ENCODE results near the gene AGAP2.
"Not testable (repeated sequence)": the region's sequence is repeated elsewhere in the genome, so short reads cannot be mapped to it uniquely, and the experiment has no call there.

The AGAP2 gene

GRCh38 chr12:57738661-57739237, at the start of gene AGAP2:
TSS of gene AGAP2 (minus strand) at chr12:57738742. CDS start at chr12:57738246, 496 bp downstream.
- no peak for DNase-seq (ENCODE audit: low read depth in 2 of 2)

DNA sequence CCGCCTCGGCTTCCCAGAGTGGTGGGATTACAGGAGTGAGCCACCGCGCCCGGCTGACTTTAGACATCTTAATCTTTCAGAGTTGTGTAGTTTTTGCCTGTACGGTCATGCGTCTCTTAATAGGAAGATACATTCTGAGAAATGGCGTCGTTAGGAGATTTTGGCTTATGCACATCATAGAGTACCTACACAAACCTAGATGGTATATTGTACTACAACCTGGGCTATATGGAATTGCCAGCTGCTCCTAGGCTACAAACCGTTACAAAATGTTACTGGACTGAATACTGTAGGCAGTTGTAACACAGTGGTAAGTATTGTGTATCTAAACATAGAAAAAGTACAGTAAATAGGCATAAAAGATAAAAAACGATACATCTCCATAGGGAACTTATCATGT, 45.3 kb upstream of the AGAP2 start:
- DNase-seq (ENCODE audit: low read depth in 2 of 2) = no peak

GRCh38 chr12:57783466-57783801, 44.9 kb upstream of the AGAP2 start:
- no peak for DNase-seq (ENCODE audit: low read depth in 2 of 2)

DNA sequence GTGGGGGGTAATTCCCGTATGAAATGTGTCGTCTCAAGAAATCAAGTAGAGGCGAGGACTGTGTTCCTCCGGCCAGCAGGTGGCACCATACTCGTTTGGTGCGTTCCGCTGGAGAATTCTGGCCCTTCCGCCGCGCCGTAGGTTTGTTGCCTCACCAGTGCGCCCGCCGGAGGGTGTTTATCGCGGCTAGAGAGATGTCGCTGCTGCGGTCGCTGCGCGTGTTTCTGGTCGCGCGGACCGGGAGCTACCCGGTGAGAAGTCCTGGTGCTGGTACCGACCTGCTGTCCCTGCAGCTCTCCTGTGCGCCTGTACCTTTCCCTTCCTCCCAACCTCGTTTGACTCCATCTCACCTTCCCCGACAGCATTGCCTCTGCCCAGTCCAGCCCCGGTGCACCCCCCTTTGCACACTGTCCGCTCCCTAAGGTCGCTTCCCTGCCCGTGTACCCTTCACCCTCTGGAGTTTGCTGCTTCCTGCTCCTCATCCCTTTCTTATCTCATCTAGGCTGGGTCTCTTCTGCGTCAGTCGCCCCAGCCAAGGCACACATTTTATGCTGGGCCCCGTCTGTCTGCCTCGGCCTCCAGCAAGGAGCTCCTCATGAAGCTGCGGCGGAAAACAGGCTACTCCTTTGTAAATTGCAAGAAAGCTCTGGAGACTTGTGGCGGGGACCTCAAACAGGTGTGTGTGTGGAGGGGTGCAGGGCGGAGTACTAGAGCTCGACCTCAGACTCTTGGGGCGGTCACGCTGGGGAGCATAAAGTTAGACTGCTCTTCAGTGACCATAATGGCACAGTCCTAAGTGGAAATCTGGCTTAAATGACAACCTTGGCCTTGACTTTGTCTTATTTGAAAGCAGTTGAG, 44.3 kb upstream of the AGAP2 start, which contains the start of gene TSFM:
Gene TSFM (plus strand): TSS at position 180 of the 858 bp plus-strand sequence. CDS start 15 bp downstream, at position 195.
- peak; percentile 88 to 91 for DNase-seq (ENCODE audit: low read depth in 2 of 2)

GRCh38 chr12:57782243-57782607, 43.7 kb upstream of the AGAP2 start:
- no peak for DNase-seq (ENCODE audit: low read depth in 2 of 2)

DNA sequence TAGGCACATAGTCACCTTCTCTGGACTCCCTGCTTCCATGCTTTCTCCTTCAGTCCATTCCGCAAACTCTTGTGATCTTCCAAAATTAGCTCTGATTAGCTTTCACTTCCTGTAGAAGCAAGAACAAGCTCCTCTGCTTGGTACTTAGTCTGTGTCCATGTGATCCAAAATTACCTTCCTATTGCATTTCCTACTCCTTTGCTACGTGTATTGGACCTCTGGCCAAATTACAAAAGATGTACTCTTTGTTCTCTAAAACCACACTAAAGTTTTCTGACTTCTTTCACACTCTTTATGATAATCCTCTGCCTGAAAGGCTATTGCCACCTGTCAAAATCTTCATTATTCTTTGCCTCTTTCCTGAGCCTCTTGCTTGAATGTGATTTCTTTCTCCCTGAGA, 43.3 kb upstream of the AGAP2 start:
- DNase-seq (ENCODE audit: low read depth in 2 of 2) = no peak

DNA sequence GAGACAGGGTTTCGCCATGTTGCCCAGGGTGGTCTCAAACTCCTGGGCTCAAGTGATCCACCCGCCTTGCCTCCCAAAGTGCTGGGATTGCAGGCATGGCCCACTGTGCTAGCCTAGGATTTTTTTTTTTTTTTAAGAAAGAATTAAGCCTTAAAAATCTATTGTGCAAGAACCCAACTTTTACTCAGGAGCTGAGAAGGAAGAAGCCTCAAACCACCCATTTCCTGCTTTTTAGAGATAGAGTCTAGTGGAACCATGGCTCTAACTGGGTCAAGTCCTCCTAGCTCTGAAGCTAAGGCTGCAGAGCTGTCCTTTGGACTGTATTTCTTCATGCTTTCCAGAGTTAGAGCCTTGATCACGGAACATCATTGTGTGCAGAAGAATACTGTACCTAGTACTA, 42.7 kb upstream of the AGAP2 start:
- no peak for DNase-seq (ENCODE audit: low read depth in 2 of 2)

- DNase-seq (ENCODE audit: low read depth in 2 of 2) = no peak
Observed at GRCh38 chr12:57780284-57780897, 41.8 kb upstream of the AGAP2 start.

DNA sequence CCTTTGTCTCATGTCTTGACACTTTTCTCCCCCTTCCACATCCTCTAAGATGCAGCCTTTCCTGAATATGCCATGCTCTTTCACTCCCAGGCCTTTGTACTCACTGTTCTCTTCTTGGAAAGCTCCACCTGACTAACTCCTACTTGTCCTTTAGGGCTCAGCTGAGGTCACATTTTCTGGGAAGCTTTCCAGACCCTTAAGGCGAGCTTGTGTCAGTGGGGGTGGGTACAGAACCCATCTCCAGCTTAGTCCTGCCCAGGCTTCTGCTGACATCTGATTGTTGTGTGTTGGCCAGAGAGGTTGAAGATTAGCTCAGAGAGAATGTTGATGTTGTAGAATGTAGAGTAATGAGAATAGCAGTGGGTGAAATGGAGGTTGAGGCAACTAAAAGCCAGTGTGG, 41.2 kb upstream of the AGAP2 start:
- DNase-seq (ENCODE audit: low read depth in 2 of 2) = no peak

DNA sequence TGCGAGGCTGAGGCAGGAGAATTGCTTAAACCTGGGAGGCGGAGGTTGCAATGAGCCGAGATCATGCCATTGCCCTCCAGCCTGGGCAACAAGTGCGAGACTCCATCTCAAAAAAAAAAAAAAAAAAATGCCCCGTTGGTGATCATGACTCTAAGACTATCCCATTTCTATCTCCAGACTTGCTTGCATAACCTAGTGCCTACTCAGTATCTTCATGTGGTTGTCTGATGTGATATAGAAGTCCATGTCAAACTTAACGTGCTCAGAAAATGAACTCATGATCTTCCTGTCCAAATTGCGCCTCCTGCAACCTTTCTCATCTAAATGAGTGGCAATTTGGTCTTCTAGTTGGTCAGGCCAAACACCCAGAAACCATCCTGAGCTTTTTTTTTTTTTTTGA, 39.4 kb upstream of the AGAP2 start:
- no peak for DNase-seq (ENCODE audit: low read depth in 2 of 2)

DNA sequence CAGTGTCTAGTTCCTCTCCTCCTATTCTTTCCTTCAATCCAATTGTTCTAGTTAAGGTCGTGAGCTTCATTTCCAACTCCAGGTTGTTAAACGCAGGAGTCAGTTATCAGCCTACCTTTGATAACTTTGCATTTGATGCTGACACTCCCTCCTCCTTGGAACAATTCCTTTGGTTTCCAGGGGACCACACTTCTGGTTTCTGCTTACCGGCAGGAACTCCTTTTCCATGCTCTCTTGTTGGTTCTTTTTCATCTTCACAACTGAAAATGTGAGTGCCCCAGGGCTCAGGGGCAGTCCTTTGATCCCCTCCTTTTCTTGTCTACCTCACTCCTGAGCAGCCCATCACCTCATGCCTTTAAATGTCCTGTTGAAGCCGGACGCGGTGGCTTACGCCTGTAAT, 38.8 kb upstream of the AGAP2 start:
- no peak for DNase-seq (ENCODE audit: low read depth in 2 of 2)

DNA sequence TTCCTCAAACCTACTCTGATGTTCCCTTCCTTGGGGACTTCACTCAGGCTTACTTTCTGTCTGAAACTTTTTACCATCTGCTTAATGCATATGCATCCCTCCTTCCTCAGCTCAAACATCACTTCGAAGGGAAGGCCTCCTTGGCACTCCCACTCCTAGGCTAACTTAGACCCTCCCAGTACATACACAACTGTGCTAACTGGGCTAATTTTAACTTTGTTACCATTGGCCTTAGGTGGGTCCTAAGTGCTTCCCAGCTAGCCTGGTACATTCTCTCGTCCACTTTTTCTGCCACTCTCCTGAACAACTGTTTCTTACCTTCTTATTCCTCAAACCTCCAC, 37.7 kb upstream of the AGAP2 start:
- no peak for DNase-seq (ENCODE audit: low read depth in 2 of 2)

DNA sequence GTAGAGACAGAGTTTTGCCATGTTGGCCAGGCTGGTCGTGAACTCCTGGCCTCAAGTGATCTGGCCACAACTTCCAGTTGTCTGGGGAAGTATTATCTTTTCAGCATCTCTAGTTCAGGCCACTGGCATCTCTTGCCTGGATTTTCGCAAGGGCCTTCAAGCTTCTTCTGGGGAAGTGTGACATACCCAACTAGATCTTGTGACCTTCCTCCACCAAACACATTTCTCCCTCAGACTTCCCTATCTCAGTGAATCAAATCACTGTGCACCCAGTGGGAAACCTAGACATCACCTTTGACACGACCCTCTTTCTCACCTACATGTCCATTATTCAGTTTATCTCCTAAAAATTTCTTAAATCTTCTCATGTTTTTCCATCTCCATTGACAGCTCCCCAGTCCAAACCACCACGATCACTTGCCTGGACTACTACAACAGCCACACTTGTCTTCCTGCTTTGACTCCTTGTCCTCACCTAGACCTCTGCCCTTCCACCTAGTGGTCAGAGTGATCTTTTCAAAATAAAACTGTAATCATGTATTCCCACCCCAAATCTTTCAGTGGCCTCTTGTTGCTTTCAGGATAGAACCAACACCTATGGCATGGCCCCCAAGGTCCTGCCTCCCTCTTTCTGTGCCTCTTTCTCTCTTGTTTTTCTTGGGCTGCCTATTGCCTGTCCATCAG, 37.2 kb upstream of the AGAP2 start:
- DNase-seq (ENCODE audit: low read depth in 2 of 2) = no peak

DNA sequence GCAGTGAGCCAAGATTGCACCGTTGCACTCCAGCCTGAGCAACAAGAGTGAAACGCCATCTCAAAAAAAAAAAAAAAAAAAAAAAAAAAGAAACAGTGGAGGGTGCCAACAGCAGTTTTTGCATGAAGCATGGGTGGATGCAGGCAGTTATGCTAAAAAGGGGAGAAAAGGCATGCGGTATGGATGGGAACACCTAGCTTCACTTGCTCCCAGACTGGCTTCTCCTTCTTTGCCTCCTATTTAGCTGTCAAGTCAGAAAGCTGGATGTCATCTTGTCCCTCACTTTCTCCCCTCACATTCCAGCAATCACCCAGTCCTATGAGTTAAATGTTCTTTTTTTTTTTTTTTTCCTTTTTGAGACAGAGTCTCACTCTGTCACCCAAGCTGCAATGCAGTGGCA, 36.5 kb upstream of the AGAP2 start:
- DNase-seq (ENCODE audit: low read depth in 2 of 2) = no peak

GRCh38 chr12:57774634-57775033, 36.1 kb upstream of the AGAP2 start:
- DNase-seq (ENCODE audit: low read depth in 2 of 2) = not testable (repeated sequence)

DNA sequence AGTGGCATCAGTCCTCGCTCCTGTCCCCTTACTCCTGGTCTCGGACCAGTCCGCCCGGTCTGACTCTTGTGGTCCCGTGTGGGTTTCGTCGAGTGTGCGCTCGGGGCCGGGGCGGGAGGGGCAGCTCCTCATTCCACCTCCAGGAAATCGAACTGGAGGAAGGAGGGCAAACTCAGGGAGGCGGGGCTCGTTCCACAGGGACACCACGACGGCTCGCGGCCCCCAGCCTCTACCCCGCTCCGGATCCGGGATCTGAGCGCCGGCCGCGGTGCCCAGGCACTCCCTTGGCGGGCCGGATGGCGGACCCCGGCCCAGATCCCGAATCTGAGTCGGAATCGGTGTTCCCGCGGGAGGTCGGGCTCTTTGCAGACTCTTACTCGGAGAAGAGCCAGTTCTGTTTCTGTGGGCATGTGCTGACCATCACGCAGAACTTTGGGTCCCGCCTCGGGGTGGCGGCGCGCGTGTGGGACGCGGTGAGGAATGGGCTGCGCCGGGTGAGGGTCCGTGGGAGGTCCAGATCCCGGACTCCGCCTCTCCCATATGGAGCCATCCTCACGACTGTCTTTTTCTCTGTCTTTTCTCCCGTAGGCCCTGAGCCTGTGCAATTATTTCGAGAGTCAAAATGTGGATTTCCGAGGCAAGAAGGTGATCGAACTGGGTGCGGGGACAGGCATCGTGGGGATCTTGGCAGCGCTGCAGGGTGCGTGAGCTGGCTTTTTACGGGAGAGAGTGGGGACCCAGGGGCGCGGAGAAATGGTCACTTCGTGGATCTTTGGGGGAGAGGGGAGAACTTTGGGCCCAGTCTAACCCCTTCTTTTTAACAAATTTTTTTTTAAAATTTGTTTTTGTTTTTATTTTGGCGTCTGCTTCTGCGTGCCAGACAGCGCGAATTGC, 34.1 kb upstream of the AGAP2 start, which contains the start of gene EEF1AKMT3:
Gene EEF1AKMT3 (plus strand): TSS at position 186 of the 894 bp plus-strand sequence. CDS start 111 bp downstream, at position 297.
- no peak for DNase-seq (ENCODE audit: low read depth in 2 of 2)

DNA sequence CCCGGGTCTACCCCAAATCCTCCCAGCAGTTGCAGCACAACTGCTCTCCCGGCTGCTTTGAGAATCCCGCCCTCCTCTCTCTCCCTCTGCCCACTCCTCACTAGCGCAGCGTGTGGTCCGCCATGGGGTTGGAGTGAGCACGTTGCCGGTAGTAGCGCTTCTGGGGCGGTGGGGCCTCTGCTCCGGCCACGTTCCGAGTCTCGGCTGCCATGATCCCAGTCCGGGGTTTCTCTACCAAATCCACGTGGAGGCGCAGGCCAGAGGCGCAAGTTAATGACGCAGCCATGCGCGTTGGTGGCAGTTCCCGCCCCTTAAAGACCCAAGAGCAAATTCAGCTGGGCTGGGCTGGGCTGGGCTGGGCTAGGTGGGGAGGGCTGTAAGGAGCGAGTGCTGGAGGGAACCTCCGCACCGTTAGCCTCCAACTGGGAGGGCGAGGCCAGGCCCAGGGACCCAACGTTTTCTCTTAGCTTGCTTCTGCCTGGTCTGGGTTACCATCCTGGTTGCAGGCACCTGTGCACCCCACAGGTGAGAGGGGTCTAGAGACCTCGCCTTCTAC, 33.4 kb upstream of the AGAP2 start, which contains the start of gene METTL1:
Gene METTL1 (minus strand): TSS at position 233 of the 556 bp plus-strand sequence. CDS start 22 bp downstream, at position 211.
- peak; percentile 88 to 89 for DNase-seq (ENCODE audit: low read depth in 2 of 2)

DNA sequence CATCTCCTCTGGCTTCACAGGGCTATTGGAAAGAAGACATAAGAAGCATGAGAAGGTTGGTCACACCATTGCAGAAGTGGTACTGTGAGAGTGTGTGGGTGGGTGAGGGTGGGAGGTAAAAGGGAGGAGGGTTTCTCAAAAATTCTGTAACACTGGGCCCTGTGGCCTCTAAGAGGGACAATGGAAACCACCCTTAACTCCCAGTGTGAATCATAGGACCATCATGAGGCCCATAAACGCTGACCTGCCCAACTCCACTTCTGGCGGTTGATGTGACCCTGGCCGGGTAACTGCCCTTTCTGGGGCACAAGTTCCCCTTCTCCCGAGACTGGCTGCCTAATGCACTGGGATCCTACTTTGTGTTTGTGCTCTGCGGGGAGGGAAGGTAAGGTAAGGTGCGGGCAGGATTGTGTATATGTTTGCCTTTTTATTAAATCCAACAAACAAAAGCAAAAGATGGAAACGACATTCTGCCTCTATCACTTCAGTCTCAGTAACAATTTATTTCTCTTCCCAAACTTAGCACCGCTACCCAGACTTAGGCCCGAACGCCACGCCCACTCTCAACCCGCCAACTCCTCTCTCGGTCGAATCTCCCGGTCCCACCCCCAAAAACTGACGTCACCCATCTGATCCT, 32.8 kb upstream of the AGAP2 start:
- peak; percentile 83 to 84 for DNase-seq (ENCODE audit: low read depth in 2 of 2)

- no peak for DNase-seq (ENCODE audit: low read depth in 2 of 2)
Observed at GRCh38 chr12:57770734-57771133, 32.2 kb upstream of the AGAP2 start.

DNA sequence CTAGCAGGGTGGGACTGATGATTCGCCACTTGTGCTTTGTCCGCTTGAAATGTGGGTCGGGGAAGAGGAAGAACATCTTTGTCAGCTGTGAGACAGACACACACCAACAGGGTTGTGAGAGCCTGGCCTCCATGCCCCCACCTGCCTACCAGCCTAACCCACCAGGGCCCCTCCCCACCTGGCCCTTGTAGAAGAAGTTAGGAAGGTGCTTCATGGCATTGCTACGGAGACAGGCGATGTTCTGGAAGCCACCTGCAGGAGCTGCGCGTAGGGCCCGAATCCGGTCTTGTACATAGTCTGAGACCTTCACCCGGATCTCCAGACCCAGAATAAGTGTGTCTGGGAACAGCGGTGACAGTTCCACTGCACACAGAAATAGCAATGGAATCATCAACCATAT, 31.1 kb upstream of the AGAP2 start:
- DNase-seq (ENCODE audit: low read depth in 2 of 2) = no peak

Data from stimulated activated CD8-positive, alpha-beta memory T cell treated with anti-CD3 and anti-CD28 coated beads, Interleukin-15, amount 100 ng/mL, for 48 hours (primary cell).